ENCODE measurements around the gene TRAP1. TPM values are rescaled to one million over a fixed set of nuclear protein-coding genes. Genes with fewer than 3 reads are reported as not detected.

The TRAP1 gene
- total RNA-seq, 1 donor from 2014 or later = 111 TPM

DNA sequence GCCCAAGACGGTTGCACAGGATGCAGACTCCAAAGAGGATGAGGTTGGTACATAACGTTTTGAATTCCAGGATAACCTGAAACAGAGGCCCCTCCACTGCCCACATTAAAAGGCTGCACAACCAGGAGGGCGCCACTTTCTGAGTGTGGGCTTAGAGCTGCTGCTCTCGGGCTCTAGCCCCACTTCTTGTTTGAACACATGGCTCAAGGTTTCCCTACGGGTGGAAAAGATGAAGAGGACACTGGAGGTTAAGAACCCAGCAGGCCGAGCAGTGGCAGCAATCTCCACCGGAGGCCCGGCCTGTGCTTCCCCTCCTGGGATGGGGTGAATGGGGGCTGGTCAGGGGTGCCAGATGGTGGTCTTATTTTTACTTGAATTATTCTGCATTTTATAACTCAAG, 8.0 kb upstream of the TRAP1 start:
- no peak for DNase-seq (ENCODE audit: low read depth)
- TF ChIP-seq, protein P1, sequence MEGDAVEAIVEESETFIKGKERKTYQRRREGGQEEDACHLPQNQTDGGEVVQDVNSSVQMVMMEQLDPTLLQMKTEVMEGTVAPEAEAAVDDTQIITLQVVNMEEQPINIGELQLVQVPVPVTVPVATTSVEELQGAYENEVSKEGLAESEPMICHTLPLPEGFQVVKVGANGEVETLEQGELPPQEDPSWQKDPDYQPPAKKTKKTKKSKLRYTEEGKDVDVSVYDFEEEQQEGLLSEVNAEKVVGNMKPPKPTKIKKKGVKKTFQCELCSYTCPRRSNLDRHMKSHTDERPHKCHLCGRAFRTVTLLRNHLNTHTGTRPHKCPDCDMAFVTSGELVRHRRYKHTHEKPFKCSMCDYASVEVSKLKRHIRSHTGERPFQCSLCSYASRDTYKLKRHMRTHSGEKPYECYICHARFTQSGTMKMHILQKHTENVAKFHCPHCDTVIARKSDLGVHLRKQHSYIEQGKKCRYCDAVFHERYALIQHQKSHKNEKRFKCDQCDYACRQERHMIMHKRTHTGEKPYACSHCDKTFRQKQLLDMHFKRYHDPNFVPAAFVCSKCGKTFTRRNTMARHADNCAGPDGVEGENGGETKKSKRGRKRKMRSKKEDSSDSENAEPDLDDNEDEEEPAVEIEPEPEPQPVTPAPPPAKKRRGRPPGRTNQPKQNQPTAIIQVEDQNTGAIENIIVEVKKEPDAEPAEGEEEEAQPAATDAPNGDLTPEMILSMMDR (IDR thresholded peaks at IDR 0.05; ENCODE audit: insufficient read depth, low read length, severe bottlenecking) = no peak
- no peak overlapping the region for H3K4me3 ChIP-seq (ENCODE audit: low read depth, low read length)
- no peak for FAIRE-seq
- peaks cover 15% of the 10 kb centered on the region for H3K36me3 ChIP-seq (ENCODE audit: control insufficient read depth, insufficient read depth, low read length)
- no peaks in the 10 kb centered on the region for H3K27me3 ChIP-seq (ENCODE audit: control insufficient read depth, insufficient read depth, low read length)

DNA sequence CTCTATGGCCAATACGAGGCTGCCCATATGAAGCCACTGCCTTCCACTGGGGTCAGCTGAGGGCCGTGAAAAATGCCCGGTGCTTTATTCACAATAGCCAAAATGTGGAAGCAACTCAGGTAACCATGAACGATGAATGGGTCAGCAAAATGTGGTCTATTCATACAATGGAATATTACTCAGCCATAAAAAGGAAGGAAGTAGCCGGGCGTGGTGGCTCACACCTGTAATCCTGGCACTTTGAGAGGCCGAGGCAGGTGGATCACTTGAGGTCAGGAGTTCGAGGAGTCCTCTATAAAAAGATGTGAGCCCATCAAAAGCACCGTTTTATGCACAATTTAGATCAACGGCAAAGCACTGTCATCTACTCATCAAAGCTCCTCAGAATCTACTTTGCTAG, 5.2 kb upstream of the TRAP1 start:
- DNase-seq (ENCODE audit: low read depth) (no peak), FAIRE-seq (no peak)
- Histone ChIP-seq H3K36me3 (ENCODE audit: control insufficient read depth, insufficient read depth, low read length) (no peaks in the 10 kb centered on the region), H3K27me3 (ENCODE audit: control insufficient read depth, insufficient read depth, low read length) (no peaks in the 10 kb centered on the region), H3K4me3 (ENCODE audit: low read depth, low read length) (no peak overlapping the region)
- TF ChIP-seq, protein P1 (IDR thresholded peaks at IDR 0.05; ENCODE audit: insufficient read depth, low read length, severe bottlenecking) = no peak

DNA sequence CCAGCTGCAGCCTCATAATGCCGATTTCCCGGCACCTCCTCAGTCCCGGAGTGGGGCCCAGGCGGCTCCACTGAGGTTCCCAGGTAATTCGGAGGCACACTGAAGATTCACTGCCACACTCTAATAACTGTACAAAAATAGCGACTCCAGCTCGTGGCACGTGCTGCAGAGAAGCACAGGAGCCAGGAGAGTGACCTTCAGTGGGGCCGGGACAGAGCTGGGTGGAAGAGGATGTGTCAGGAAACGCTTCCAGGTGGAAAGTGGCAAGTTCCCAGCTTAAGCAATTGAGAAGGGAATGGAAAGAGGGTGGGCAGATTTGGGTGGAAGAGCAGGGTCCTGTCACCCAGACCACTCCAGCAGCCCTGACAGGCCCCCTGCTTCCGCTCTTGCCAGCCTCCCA, 3.1 kb upstream of the TRAP1 start:
- H3K36me3 ChIP-seq (ENCODE audit: control insufficient read depth, insufficient read depth, low read length) = no peaks in the 10 kb centered on the region
- H3K27me3 ChIP-seq (ENCODE audit: control insufficient read depth, insufficient read depth, low read length) = no peaks in the 10 kb centered on the region
- no peak for DNase-seq (ENCODE audit: low read depth)
- no peak overlapping the region for H3K4me3 ChIP-seq (ENCODE audit: low read depth, low read length)
- no peak for FAIRE-seq
- TF ChIP-seq, protein P1 (IDR thresholded peaks at IDR 0.05; ENCODE audit: insufficient read depth, low read length, severe bottlenecking) = no peak

DNA sequence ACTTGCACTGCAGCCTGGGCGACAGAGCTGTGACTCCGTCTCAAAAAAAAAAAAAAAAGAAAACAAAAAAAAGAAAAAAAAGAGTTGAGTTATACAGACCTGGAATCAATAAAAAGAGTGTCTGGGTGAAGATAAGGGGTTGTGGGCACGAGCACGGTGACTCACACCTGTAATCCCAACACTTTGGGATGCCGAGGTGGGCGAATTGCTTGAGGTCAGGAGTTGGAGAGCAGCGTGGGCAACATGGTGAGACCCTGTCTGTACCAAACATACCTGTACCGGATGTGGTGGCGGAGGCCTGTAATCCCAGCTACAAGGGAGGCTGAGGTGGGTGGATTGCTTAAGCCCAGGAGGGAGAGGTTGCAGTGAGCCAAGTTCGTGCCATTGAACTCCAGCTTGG, 1.3 kb upstream of the TRAP1 start:
- no peaks in the 10 kb centered on the region for H3K36me3 ChIP-seq (ENCODE audit: control insufficient read depth, insufficient read depth, low read length)
- DNase-seq (ENCODE audit: low read depth) (no peak), FAIRE-seq (no peak)
- TF ChIP-seq, protein P1 (IDR thresholded peaks at IDR 0.05; ENCODE audit: insufficient read depth, low read length, severe bottlenecking) = no peak
- H3K27me3 ChIP-seq (ENCODE audit: control insufficient read depth, insufficient read depth, low read length) = no peaks in the 10 kb centered on the region
- H3K4me3 ChIP-seq (ENCODE audit: low read depth, low read length) = no peak overlapping the region

DNA sequence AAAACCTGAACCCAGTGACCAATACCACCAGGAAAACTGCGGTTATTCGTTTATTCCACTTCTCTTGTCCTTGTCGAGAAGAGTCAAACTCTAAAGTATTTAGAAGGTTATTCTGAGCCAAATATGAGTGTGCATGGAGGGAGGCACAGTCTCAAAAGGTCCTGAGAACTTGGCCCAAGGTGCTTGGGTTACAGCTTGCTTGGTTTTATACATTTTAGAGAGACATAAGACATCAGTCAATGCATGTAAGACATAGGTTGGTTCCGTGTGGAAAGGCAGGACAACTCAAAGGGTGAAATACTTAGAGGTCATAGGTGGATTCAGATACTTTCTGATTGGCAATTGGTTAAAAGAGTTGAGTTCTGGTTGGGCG, 681 bp upstream of the TRAP1 start:
- no peaks in the 10 kb centered on the region for H3K36me3 ChIP-seq (ENCODE audit: control insufficient read depth, insufficient read depth, low read length)
- H3K4me3 ChIP-seq (ENCODE audit: low read depth, low read length) = peak overlapping the region; percentile 99
- FAIRE-seq (no peak), DNase-seq (ENCODE audit: low read depth) (no peak)
- TF ChIP-seq, protein P1 (IDR thresholded peaks at IDR 0.05; ENCODE audit: insufficient read depth, low read length, severe bottlenecking) = no peak
- H3K27me3 ChIP-seq (ENCODE audit: control insufficient read depth, insufficient read depth, low read length) = no peaks in the 10 kb centered on the region

DNA sequence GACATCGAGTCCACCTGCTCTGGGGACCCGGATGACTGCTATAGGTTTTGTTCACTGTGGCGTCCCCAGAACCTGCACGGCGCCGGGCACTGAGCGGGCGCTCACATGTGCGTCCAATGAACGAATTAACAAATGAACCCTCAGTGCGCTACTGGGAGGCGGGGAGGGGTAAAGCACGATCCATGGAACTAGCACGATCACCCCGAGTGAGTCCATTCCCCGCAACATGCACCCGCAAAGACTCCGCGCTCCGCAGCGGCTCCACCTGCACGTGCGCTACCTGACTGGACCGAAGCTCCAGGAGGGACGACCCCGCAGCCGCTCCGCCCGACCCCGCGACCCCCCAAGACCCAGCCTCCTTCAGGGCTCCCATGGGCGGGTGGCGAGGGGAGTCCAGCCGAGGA, 491 bp downstream of the TRAP1 start:
- FAIRE-seq (no peak), DNase-seq (ENCODE audit: low read depth) (peak; percentile 17)
- TF ChIP-seq, protein P1 (IDR thresholded peaks at IDR 0.05; ENCODE audit: insufficient read depth, low read length, severe bottlenecking) = no peak
- no peaks in the 10 kb centered on the region for H3K36me3 ChIP-seq (ENCODE audit: control insufficient read depth, insufficient read depth, low read length)
- peak overlapping the region; percentile 99 for H3K4me3 ChIP-seq (ENCODE audit: low read depth, low read length)
- H3K27me3 ChIP-seq (ENCODE audit: control insufficient read depth, insufficient read depth, low read length) = no peaks in the 10 kb centered on the region

Data from bronchial epithelial cell (primary cell).